K562 (cell line): ENCODE measurements around the gene EPB41L4B. TPM values are rescaled to one million over a fixed set of nuclear protein-coding genes. Genes with fewer than 3 reads are reported as not detected.

Source experiments
- ADNP ChIP-seq: fragments of 200-800 bp; sonication (Bioruptor generic); IDR thresholded peaks from 2 replicates; pipeline ENCODE4 v1.6.1; 2016; ENCODE audit warnings: missing genetic modification characterization, missing compliant biosample characterization
- CXXC5 ChIP-seq: fragments of 250-450 bp; sonication (Bioruptor Pico); IDR thresholded peaks from 2 replicates; pipeline ENCODE4 v1.8.0; 2022; ENCODE audit warnings: inconsistent platforms, mild to moderate bottlenecking, moderate library complexity
- ESRRA ChIP-seq: fragments of 450-650 bp; IDR thresholded peaks from 2 replicates; pipeline ENCODE4 v1.6.1; 2014; ENCODE audit warnings: low read depth, mild to moderate bottlenecking, moderate library complexity, borderline replicate concordance
- FOS ChIP-seq: IDR thresholded peaks from 3 replicates; pipeline ENCODE4 v1.6.1; 2011; ENCODE audit not compliant: insufficient read length; ENCODE audit errors: extremely low read depth
- KDM4B ChIP-seq, 2 experiments: fragments of 450-650 bp in 1 of 2; sonication (generic) in 1 of 2; IDR thresholded peaks; 2 replicates each; pipeline ENCODE4 v1.6.1; 2016 to 2017; ENCODE audit warnings: borderline replicate concordance in 2 of 2, antibody characterized with exemption in 1 of 2, low read depth in 1 of 2, mild to moderate bottlenecking in 1 of 2
- LARP7 ChIP-seq: fragments of 450-650 bp; IDR thresholded peaks from 2 replicates; pipeline ENCODE4 v1.6.1; 2016
- MBD2 ChIP-seq: sonication (generic); IDR thresholded peaks from 2 replicates; pipeline ENCODE4 v1.6.1; 2016; ENCODE audit warnings: low read depth, borderline replicate concordance
- MEF2D ChIP-seq: conservative IDR thresholded peaks from 2 replicates; pipeline ENCODE4 v1.6.1; 2016; ENCODE audit warnings: low read depth, missing genetic modification characterization, missing compliant biosample characterization
- NONO ChIP-seq, 2 experiments: fragments of 200-400 bp in 1 of 2; fragments of 450-650 bp in 1 of 2; formaldehyde crosslinking in 1 of 2; IDR thresholded peaks; 2 replicates each; pipeline ENCODE4 v1.6.1; 2017; ENCODE audit warnings: low read depth in 2 of 2, mild to moderate bottlenecking in 2 of 2, moderate library complexity in 2 of 2, low read length in 1 of 2
- RAD21 ChIP-seq, 2 experiments: fragments of 250-450 bp in 1 of 2; fragments of 450-650 bp in 1 of 2; sonication (Bioruptor Pico) in 1 of 2; formaldehyde crosslinking in 1 of 2; IDR thresholded peaks in 1 of 2; conservative IDR thresholded peaks in 1 of 2; 2 replicates each; pipeline versions ENCODE4 v1.4.0 to v1.8.0; 2020 to 2022; ENCODE audit warnings: mild to moderate bottlenecking in 2 of 2, moderate library complexity in 1 of 2
- SREBF1 ChIP-seq: fragments of 150-350 bp; IDR thresholded peaks from 2 replicates; pipeline ENCODE4 v1.6.1; 2014; ENCODE audit warnings: antibody characterized with exemption, low read depth, low read length, borderline replicate concordance
- TEAD4 ChIP-seq, 2 experiments: sonication (generic) in 1 of 2; formaldehyde crosslinking in 1 of 2; IDR thresholded peaks; 2 replicates each; pipeline versions ENCODE4 v1.6.1 to v1.8.0; 2012 to 2022; ENCODE audit warnings: borderline replicate concordance in 1 of 2, inconsistent platforms in 1 of 2, low read length in 1 of 2, mild to moderate bottlenecking in 1 of 2, missing genetic modification reagents in 1 of 2
- ZFP36 ChIP-seq: fragments of 150-350 bp; IDR thresholded peaks from 2 replicates; pipeline ENCODE4 v1.6.1; 2018; ENCODE audit warnings: low read length, low read depth; ENCODE audit not compliant: partially characterized antibody
- ZFPM2 ChIP-seq: fragments of 250-450 bp; sonication (Bioruptor Pico); IDR thresholded peaks from 2 replicates; pipeline ENCODE4 v1.5.1; 2022; ENCODE audit warnings: mild to moderate bottlenecking
- ZKSCAN1 ChIP-seq: fragments of 150-350 bp; IDR thresholded peaks from 2 replicates; pipeline ENCODE4 v1.6.1; 2016; ENCODE audit warnings: low read depth, low read length
- ZNF124 ChIP-seq: sonication (generic); formaldehyde crosslinking; IDR thresholded peaks from 2 replicates; pipeline ENCODE4 v1.8.1; 2022; ENCODE audit warnings: missing genetic modification reagents
- ZNF184 ChIP-seq: sonication (generic); formaldehyde crosslinking; IDR thresholded peaks from 2 replicates; pipeline ENCODE4 v1.5.0; 2020; ENCODE audit warnings: missing genetic modification reagents
- ZNF589 ChIP-seq: fragments of 200-800 bp; sonication (Bioruptor generic); IDR thresholded peaks from 2 replicates; pipeline ENCODE4 v1.6.1; 2016; ENCODE audit warnings: low read depth, missing genetic modification characterization, missing compliant biosample characterization
- polyA plus RNA-seq, 8 experiments: library from polyadenylated mRNA; depleted of rRNA in 4 of 8; stranded (reverse) in 5 of 8; unstranded in 3 of 8; fragments of >200 nt; fragmentation: Nextera tagmentation in 2 of 8; fragmentation: Illumina TruSeq in 1 of 8; extraction: Ambion mirVana in 2 of 8; extraction: Trizol in 1 of 8; gene quantifications; 2 replicates each; pipeline versions ENCODE4 v1.2.1 to v1.2.3, GENCODE V29; 2011 to 2014; ENCODE audit warnings: inconsistent platforms in 1 of 8, missing spikeins in 1 of 8
- total RNA-seq, 7 experiments: library from RNA; depleted of rRNA in 6 of 7; stranded (reverse); fragments of >200 nt in 6 of 7; fragmentation: Illumina TruSeq in 2 of 7; extraction: Trizol in 2 of 7; gene quantifications; 2 replicates each; pipeline versions ENCODE4 v1.2.1 to v1.2.3, GENCODE V29; 2011 to 2021; ENCODE audit warnings: low replicate concordance in 1 of 7
- TF ChIP-seq, protein P1 (sequence below): fragments of 250-450 bp; sonication (Bioruptor Pico); IDR thresholded peaks from 2 replicates; pipeline ENCODE4 v1.8.0; 2022; ENCODE audit warnings: inconsistent platforms, mild to moderate bottlenecking, moderate library complexity, borderline replicate concordance
- TF ChIP-seq, protein P2 (sequence below): fragments of 250-450 bp; sonication (Bioruptor Pico); IDR thresholded peaks from 2 replicates; pipeline ENCODE4 v1.8.0; 2021; ENCODE audit warnings: moderate library complexity, mild to moderate bottlenecking, inconsistent platforms
- TF ChIP-seq, protein P3 (sequence below), 2 experiments: fragments of 250-450 bp in 1 of 2; fragments of 450-650 bp in 1 of 2; sonication (Bioruptor Pico) in 1 of 2; IDR thresholded peaks; 2 replicates each; pipeline versions ENCODE4 v1.6.1 to v1.8.0; 2016 to 2021; ENCODE audit warnings: mild to moderate bottlenecking in 2 of 2, moderate library complexity in 2 of 2, missing compliant biosample characterization in 1 of 2, missing genetic modification characterization in 1 of 2
- TF ChIP-seq, protein P4 (sequence below): fragments of 450-650 bp; IDR thresholded peaks from 2 replicates; pipeline ENCODE4 v1.6.1; 2016; ENCODE audit warnings: borderline replicate concordance

Gene EPB41L4B
- total and polyA plus RNA-seq, 9 of the 15 experiments (the other 6 are each of a cell fraction or from before 2014, with no cell fraction given): 0.09 to 0.38 (median 0.21) TPM

DNA sequence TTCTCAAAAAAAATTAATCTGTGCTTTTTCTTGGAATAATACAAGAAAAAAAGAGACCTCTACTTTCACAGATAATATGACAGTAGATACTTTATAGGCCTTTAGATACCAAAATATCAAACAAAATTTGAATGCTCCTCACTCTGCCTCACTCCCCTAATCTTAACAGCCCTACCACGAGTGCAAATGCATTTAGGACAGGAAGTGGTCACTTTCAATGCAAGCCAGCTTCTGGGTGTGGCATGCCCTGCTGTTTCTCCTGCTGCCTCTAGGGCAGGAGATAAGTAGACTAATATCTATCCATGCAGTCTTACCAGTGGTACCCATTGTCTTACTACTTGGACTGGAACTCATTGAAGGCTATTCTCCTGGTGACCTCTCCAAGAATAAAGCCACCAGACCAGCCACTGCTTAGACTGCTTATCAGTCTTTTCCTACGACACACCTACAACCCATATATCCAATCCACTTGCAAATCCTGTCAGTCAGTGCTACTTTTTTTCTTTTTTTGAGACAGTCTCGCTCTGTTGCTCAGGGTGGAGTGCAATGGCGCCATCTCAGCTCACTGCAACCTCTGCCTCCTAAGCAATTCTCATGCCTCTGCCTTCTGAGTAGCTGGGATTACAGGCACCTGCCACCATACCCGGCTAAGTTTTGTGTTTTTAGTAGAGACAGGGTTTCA, 176.8 kb downstream of the EPB41L4B start (continued):
- TF ChIP-seq CXXC5 (CRISPR knock-in tag) (no peak), ZKSCAN1 (no peak), TEAD4 (IDR thresholded peaks at IDR 0.05; ENCODE audit: low read length) (peak; percentile 71), TEAD4 (CRISPR knock-in tag; IDR thresholded peaks at IDR 0.05; ENCODE audit: borderline replicate concordance) (no peak), NONO (IDR thresholded peaks at IDR 0.05; ENCODE audit: low read depth in 2 of 2, low read length in 1 of 2) (no peak), MBD2 (no peak; the same call in 1 of the 2 replicates), FOS (no peak), ESRRA (no peak; the same call in 1 of the 2 replicates), MEF2D (tag) (no peak), ZFPM2 (CRISPR knock-in tag) (no peak), SREBF1 (no peak), ZNF589 (CRISPR knock-in tag) (no peak; the same call in 1 of the 2 replicates), ADNP (tag) (no peak; the same call in 1 of the 2 replicates), RAD21 (CRISPR knock-in tag; conservative IDR thresholded peaks at IDR 0.05 in 1 of 2, IDR thresholded peaks at IDR 0.05 in 1 of 2) (peak; percentile 39 to 41; a peak in 3 of 4 replicates), LARP7 (no peak), ZNF124 (no peak), ZNF184 (CRISPR knock-in tag) (no peak), ZFP36 (no peak), KDM4B (IDR thresholded peaks at IDR 0.05; ENCODE audit: borderline replicate concordance in 2 of 2, low read depth in 1 of 2) (no peak)
- TF ChIP-seq, protein P1, sequence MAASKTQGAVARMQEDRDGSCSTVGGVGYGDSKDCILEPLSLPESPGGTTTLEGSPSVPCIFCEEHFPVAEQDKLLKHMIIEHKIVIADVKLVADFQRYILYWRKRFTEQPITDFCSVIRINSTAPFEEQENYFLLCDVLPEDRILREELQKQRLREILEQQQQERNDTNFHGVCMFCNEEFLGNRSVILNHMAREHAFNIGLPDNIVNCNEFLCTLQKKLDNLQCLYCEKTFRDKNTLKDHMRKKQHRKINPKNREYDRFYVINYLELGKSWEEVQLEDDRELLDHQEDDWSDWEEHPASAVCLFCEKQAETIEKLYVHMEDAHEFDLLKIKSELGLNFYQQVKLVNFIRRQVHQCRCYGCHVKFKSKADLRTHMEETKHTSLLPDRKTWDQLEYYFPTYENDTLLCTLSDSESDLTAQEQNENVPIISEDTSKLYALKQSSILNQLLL (CRISPR knock-in tag): no peak
- TF ChIP-seq, protein P2, sequence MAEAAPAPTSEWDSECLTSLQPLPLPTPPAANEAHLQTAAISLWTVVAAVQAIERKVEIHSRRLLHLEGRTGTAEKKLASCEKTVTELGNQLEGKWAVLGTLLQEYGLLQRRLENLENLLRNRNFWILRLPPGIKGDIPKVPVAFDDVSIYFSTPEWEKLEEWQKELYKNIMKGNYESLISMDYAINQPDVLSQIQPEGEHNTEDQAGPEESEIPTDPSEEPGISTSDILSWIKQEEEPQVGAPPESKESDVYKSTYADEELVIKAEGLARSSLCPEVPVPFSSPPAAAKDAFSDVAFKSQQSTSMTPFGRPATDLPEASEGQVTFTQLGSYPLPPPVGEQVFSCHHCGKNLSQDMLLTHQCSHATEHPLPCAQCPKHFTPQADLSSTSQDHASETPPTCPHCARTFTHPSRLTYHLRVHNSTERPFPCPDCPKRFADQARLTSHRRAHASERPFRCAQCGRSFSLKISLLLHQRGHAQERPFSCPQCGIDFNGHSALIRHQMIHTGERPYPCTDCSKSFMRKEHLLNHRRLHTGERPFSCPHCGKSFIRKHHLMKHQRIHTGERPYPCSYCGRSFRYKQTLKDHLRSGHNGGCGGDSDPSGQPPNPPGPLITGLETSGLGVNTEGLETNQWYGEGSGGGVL (CRISPR knock-in tag): no peak
- TF ChIP-seq, protein P3, sequence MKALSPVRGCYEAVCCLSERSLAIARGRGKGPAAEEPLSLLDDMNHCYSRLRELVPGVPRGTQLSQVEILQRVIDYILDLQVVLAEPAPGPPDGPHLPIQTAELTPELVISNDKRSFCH (CRISPR knock-in tag; IDR thresholded peaks at IDR 0.05): no peak
- TF ChIP-seq, protein P3 (tag; IDR thresholded peaks at IDR 0.05): no peak
- TF ChIP-seq, protein P4, sequence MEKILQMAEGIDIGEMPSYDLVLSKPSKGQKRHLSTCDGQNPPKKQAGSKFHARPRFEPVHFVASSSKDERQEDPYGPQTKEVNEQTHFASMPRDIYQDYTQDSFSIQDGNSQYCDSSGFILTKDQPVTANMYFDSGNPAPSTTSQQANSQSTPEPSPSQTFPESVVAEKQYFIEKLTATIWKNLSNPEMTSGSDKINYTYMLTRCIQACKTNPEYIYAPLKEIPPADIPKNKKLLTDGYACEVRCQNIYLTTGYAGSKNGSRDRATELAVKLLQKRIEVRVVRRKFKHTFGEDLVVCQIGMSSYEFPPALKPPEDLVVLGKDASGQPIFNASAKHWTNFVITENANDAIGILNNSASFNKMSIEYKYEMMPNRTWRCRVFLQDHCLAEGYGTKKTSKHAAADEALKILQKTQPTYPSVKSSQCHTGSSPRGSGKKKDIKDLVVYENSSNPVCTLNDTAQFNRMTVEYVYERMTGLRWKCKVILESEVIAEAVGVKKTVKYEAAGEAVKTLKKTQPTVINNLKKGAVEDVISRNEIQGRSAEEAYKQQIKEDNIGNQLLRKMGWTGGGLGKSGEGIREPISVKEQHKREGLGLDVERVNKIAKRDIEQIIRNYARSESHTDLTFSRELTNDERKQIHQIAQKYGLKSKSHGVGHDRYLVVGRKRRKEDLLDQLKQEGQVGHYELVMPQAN: no peak
